ENCODE results near the gene LRRC41. TPM values are rescaled to one million over a fixed set of nuclear protein-coding genes. Genes with fewer than 3 reads are reported as not detected.

LRRC41 gene
- total and polyA plus RNA-seq, 7 experiments from 2014 or later, result 34.4 to 63.4 (median 40.4) TPM

GRCh38 chr1:46315669-46316403 lies 12.4 kb upstream of the LRRC41 start:
- Histone ChIP-seq H3K27me3 (ENCODE audit: control insufficient read depth in 2 of 2, insufficient read depth in 2 of 2, low read length in 2 of 2) (no peaks in the 10 kb centered on the region), H3K4me3 (ENCODE audit: low read length) (no peak overlapping the region), H3K27ac (ENCODE audit: low read depth, low read length) (no peak overlapping the region), H3K36me3 (ENCODE audit: control insufficient read depth in 2 of 3, insufficient read depth in 3 of 3, low read length in 3 of 3) (peaks cover 0 to 52% (median 10%) of the 10 kb centered on the region in 3 experiments), H3K9me3 (ENCODE audit: control insufficient read depth in 2 of 3, low read length in 3 of 3) (no peaks in the 10 kb centered on the region), H3K4me1 (ENCODE audit: control insufficient read depth in 2 of 2, insufficient read depth in 2 of 2, low read length in 2 of 2) (no peaks in the 10 kb centered on the region)
- ChIA-PET CTCF (no interaction called here), POLR2A (no interaction called here)
- no peak for ATAC-seq
- Mint-ChIP-seq H3K36me3 (peaks cover 0 to 25% (median 20%) of the 10 kb centered on the region in 5 donors), H3K4me1 (no peaks in the 10 kb centered on the region), H3K9me3 (no peaks in the 10 kb centered on the region), H3K4me3 (no peak overlapping the region), H3K27me3 (no peaks in the 10 kb centered on the region), H3K27ac (peak overlapping the region in 1 of 9 donors; percentile 46)
- no peak for DNase-seq
- intact Hi-C loops (cut with micrococcal nuclease), result no loop called here

DNA sequence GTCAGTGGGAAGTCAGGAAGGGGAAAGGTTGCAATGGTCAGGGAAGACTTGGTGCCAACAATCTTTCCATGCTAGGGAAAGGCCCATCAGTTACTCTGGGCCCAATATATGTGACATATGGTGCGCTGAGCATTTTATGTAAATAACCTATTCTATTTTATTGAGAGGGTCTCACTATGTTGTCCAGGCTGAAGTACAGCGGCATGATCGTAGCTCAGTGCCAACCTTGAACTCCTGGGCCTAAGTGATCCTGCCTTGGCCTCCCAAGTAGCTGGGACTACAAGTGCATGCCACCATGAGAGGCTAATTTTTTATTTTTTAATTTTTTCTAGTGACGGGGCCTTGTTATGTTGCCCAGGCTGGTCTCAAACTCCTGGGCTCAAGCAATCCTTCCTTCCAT lies 6.9 kb upstream of the LRRC41 start:
- Histone ChIP-seq H3K9me3 (ENCODE audit: control insufficient read depth in 2 of 3, low read length in 3 of 3) (no peaks in the 10 kb centered on the region), H3K27me3 (ENCODE audit: control insufficient read depth in 2 of 2, insufficient read depth in 2 of 2, low read length in 2 of 2) (no peaks in the 10 kb centered on the region), H3K4me3 (ENCODE audit: low read length) (no peak overlapping the region), H3K27ac (ENCODE audit: low read depth, low read length) (no peak overlapping the region), H3K4me1 (ENCODE audit: control insufficient read depth in 2 of 2, insufficient read depth in 2 of 2, low read length in 2 of 2) (peaks cover 0 to 12% of the 10 kb centered on the region in 2 donors), H3K36me3 (ENCODE audit: control insufficient read depth in 2 of 3, insufficient read depth in 3 of 3, low read length in 3 of 3) (peaks cover 0 to 52% (median 5%) of the 10 kb centered on the region in 3 experiments)
- ATAC-seq (no peak), DNase-seq (no peak)
- Mint-ChIP-seq H3K4me1 (peaks cover 15 to 32% (median 25%) of the 10 kb centered on the region in 7 donors), H3K4me3 (no peak overlapping the region), H3K9me3 (no peaks in the 10 kb centered on the region), H3K27me3 (no peaks in the 10 kb centered on the region), H3K36me3 (peaks cover 10 to 28% (median 23%) of the 10 kb centered on the region in 5 donors), H3K27ac (no peak overlapping the region)
- ChIA-PET CTCF (no interaction called here), POLR2A (no interaction called here)
- intact Hi-C loops (cut with micrococcal nuclease), result no loop called here

GRCh38 chr1:46309401-46310159 lies 6.2 kb upstream of the LRRC41 start:
- intact Hi-C loops (cut with micrococcal nuclease), result no loop called here
- no peaks in the 10 kb centered on the region for H3K9me3 Mint-ChIP-seq

DNA sequence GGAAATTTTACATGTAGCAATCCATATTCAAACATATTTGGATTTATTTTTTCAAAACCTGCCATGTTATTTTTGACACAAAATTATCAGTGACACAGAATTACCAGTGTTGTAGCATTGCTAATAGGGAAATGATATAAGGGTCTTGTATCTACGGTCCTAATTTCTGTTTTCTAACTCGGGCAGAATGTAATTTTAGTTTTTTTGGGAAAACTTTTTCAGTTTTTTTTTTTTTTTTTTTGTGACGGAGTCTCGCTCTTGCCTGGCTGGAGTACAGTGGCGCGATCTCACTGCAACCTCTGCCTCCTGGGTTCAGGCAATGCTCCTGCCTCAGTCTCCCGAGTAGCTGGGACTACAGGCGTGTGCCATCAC lies 2.7 kb upstream of the LRRC41 start:
- Mint-ChIP-seq H3K27me3 (peaks cover 0 to 2% (median 0%) of the 10 kb centered on the region in 5 donors), H3K4me3 (peak overlapping the region in 9 of 10 donors; percentile 25 to 64 (median 53)), H3K4me1 (peaks cover 26 to 56% (median 39%) of the 10 kb centered on the region in 7 donors), H3K36me3 (peaks cover 10 to 17% (median 12%) of the 10 kb centered on the region in 5 donors), H3K9me3 (no peaks in the 10 kb centered on the region), H3K27ac (peak overlapping the region in 2 of 9 donors; percentile 48 to 59)
- CTCF ChIA-PET, result no interaction called here
- Histone ChIP-seq H3K4me3 (ENCODE audit: low read length) (no peak overlapping the region), H3K9me3 (ENCODE audit: control insufficient read depth in 2 of 3, low read length in 3 of 3) (no peaks in the 10 kb centered on the region), H3K27me3 (ENCODE audit: control insufficient read depth in 2 of 2, insufficient read depth in 2 of 2, low read length in 2 of 2) (no peaks in the 10 kb centered on the region), H3K36me3 (ENCODE audit: control insufficient read depth in 2 of 3, insufficient read depth in 3 of 3, low read length in 3 of 3) (peaks cover 0 to 26% (median 0%) of the 10 kb centered on the region in 3 experiments), H3K4me1 (ENCODE audit: control insufficient read depth in 2 of 2, insufficient read depth in 2 of 2, low read length in 2 of 2) (peaks cover 19 to 30% of the 10 kb centered on the region in 2 donors), H3K27ac (ENCODE audit: low read depth, low read length) (no peak overlapping the region)
- DNase-seq (no peak), ATAC-seq (no peak)
- intact Hi-C loops (cut with micrococcal nuclease), result no loop called here
- POLR2A ChIA-PET, result no interaction called here

More at GRCh38 chr1:46309401-46310159, 6.2 kb upstream of the LRRC41 start:
- no peaks in the 10 kb centered on the region for H3K27me3 ChIP-seq (ENCODE audit: control insufficient read depth in 2 of 2, insufficient read depth in 2 of 2, low read length in 2 of 2)
- peaks cover 0 to 48% (median 4%) of the 10 kb centered on the region in 3 experiments for H3K36me3 ChIP-seq (ENCODE audit: control insufficient read depth in 2 of 3, insufficient read depth in 3 of 3, low read length in 3 of 3)
- no peaks in the 10 kb centered on the region for H3K9me3 ChIP-seq (ENCODE audit: control insufficient read depth in 2 of 3, low read length in 3 of 3)
- no peak overlapping the region for H3K4me3 ChIP-seq (ENCODE audit: low read length)
- Mint-ChIP-seq H3K27ac (no peak overlapping the region), H3K4me3 (no peak overlapping the region), H3K4me1 (peaks cover 15 to 39% (median 29%) of the 10 kb centered on the region in 7 donors), H3K27me3 (no peaks in the 10 kb centered on the region), H3K36me3 (peaks cover 10 to 25% (median 21%) of the 10 kb centered on the region in 5 donors)
- ATAC-seq (no peak), DNase-seq (no peak)
- H3K27ac ChIP-seq (ENCODE audit: low read depth, low read length), result no peak overlapping the region
- peaks cover 5 to 20% of the 10 kb centered on the region in 2 donors for H3K4me1 ChIP-seq (ENCODE audit: control insufficient read depth in 2 of 2, insufficient read depth in 2 of 2, low read length in 2 of 2)
- ChIA-PET POLR2A (interaction anchor here (0.8 kb wide), 1 partner anchor 107 kb away, joined by 3 read pairs; no protein-coding TSS in a partner anchor), CTCF (no interaction called here)

- Histone ChIP-seq H3K27me3 (ENCODE audit: control insufficient read depth in 2 of 2, insufficient read depth in 2 of 2, low read length in 2 of 2) (no peaks in the 10 kb centered on the region), H3K4me3 (ENCODE audit: low read length) (peak overlapping the region; percentile 83), H3K4me1 (ENCODE audit: control insufficient read depth in 2 of 2, insufficient read depth in 2 of 2, low read length in 2 of 2) (peaks cover 19 to 37% of the 10 kb centered on the region in 2 donors), H3K9me3 (ENCODE audit: control insufficient read depth in 2 of 3, low read length in 3 of 3) (no peaks in the 10 kb centered on the region), H3K36me3 (ENCODE audit: control insufficient read depth in 2 of 3, insufficient read depth in 3 of 3, low read length in 3 of 3) (peaks cover 0 to 8% (median 0%) of the 10 kb centered on the region in 3 experiments), H3K27ac (ENCODE audit: low read depth, low read length) (peak overlapping the region; percentile 98)
- Mint-ChIP-seq H3K27ac (peak overlapping the region; percentile 95 to 99 (median 97)), H3K36me3 (peaks cover 2 to 8% (median 3%) of the 10 kb centered on the region in 5 donors), H3K4me1 (peaks cover 36 to 69% (median 47%) of the 10 kb centered on the region in 7 donors), H3K9me3 (no peaks in the 10 kb centered on the region), H3K27me3 (peaks cover 0 to 2% (median 0%) of the 10 kb centered on the region in 5 donors), H3K4me3 (peak overlapping the region; percentile 94 to 99 (median 98))
- ChIA-PET CTCF (interaction anchor here (0.8 to 1.5 kb wide), 2 partner anchors 43 to 137 kb away, joined by 3 to 6 read pairs; no protein-coding TSS in a partner anchor), POLR2A (interaction anchor here (0.6 to 1.6 kb wide), 11 partner anchors 36 to 1318 kb away, joined by 3 to 12 read pairs (median 3); partner anchors contain the start of genes GPBP1L1, NSUN4 and RAD54L)
- no peak for DNase-seq
- no peak for ATAC-seq
- intact Hi-C loops (cut with micrococcal nuclease), result loop anchor here (1.0 to 5.0 kb wide), 9 partner anchors 17 to 618 kb away; partner anchors contain the start of genes GPBP1L1 (in 2 of the 2), NSUN4 (in 2 of the 2), RAD54L (in 2 of the 2) and EFCAB14 (in 1 of the 2)
These were observed 483 bp upstream of the LRRC41 start for GRCh38 chr1:46303872-46304326.

DNA sequence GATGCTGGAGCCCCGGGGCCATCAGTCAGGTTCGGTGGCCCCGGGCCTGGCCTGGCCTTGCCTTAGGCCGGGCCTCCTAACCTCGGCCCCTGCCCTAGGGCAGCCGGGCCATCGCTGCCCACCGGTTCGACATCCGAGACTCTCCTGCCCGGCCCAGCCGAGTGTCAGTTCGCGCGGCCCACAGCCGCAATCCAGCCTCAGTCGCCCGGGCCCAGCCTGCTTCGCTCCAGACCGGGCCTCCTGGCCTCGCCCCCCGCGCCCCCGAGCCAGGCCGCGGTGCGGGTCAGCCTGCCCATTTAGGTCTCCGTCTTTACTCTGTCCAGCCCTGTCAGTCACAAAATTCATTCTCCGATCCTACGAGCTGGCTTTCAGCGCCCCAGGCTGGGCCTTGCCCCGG lies 777 bp downstream of the LRRC41 start:
- Histone ChIP-seq H3K9me3 (ENCODE audit: control insufficient read depth in 2 of 3, low read length in 3 of 3) (no peaks in the 10 kb centered on the region), H3K36me3 (ENCODE audit: control insufficient read depth in 2 of 3, insufficient read depth in 3 of 3, low read length in 3 of 3) (peaks cover 0 to 16% (median 5%) of the 10 kb centered on the region in 3 experiments), H3K27me3 (ENCODE audit: control insufficient read depth in 2 of 2, insufficient read depth in 2 of 2, low read length in 2 of 2) (no peaks in the 10 kb centered on the region), H3K27ac (ENCODE audit: low read depth, low read length) (peak overlapping the region; percentile 98), H3K4me1 (ENCODE audit: control insufficient read depth in 2 of 2, insufficient read depth in 2 of 2, low read length in 2 of 2) (peaks cover 19 to 35% of the 10 kb centered on the region in 2 donors), H3K4me3 (ENCODE audit: low read length) (peak overlapping the region; percentile 83)
- Mint-ChIP-seq H3K27ac (peak overlapping the region; percentile 95 to 99 (median 97)), H3K9me3 (no peaks in the 10 kb centered on the region), H3K4me3 (peak overlapping the region; percentile 94 to 99 (median 98)), H3K27me3 (peaks cover 0 to 2% (median 0%) of the 10 kb centered on the region in 5 donors), H3K4me1 (peaks cover 26 to 59% (median 43%) of the 10 kb centered on the region in 7 donors), H3K36me3 (peaks cover 0 to 11% (median 5%) of the 10 kb centered on the region in 5 donors)
- ChIA-PET CTCF (interaction anchor here (0.9 to 1.5 kb wide), 3 partner anchors 44 to 58 kb away, joined by 3 to 6 read pairs (median 5); no protein-coding TSS in a partner anchor), POLR2A (interaction anchor here (0.8 to 1.6 kb wide), 8 partner anchors 26 to 617 kb away, joined by 3 to 12 read pairs (median 4); partner anchors contain the start of genes GPBP1L1, NSUN4 and RAD54L)
- ATAC-seq (peak; percentile 8), DNase-seq (peak in 4 of 9 donors; percentile 18 to 62 (median 50))
- intact Hi-C loops (cut with micrococcal nuclease), result loop anchor here (1.0 to 5.0 kb wide), 9 partner anchors 16 to 616 kb away; partner anchors contain the start of genes GPBP1L1 (in 2 of the 2), NSUN4 (in 2 of the 2), RAD54L (in 2 of the 2) and EFCAB14 (in 1 of the 2)
